ENCODE data around the gene H2AZ2.
"Not testable (repeated sequence)": the region's sequence is repeated elsewhere in the genome, so short reads cannot be mapped to it uniquely, and the experiment has no call there.

The H2AZ2 gene

DNA sequence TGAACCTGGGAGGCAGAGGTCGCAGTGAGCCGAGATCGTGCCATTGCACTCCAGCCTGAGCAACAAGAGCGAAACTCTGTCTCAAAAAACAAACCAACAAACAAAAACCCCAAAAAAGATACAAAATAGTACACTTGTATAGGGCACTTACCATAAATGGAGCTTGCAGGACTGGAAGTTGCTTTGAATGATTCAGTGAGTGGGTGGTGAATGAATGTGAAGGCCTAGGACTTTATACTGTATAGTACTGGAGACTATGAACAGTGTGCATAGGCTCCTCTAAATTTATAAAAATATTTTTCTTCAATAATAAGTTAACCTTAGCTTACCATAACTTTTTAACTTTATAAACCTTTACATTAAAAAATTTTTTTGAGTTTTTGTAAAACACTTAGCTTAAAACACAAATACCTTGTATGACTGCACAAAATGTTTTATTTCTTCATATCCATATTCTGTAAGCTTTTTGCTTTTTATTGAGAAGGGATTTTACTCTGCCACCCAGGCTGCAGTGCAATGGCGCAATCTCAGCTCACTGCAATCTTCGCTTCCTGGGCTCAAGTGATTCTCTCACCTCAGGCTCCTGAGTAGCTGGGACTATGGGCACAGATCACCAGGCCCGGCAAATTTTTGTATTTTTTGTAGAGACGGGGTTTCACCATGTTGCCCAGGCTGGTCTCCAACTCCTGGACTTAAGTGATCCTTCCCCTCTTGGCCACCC is 6.9 kb upstream of the H2AZ2 start:
- no peak for DNase-seq (ENCODE audit: low read depth in 1 of 2, low spot score in 1 of 2)
- no peak for TF ChIP-seq JUND (IDR thresholded peaks at IDR 0.05; ENCODE audit: low read depth)
- in situ Hi-C loops (cut with HindIII; ENCODE audit: low pct_unique_long_range_greater_than_20kb, low sequenced_read_pairs), result no loop called here

DNA sequence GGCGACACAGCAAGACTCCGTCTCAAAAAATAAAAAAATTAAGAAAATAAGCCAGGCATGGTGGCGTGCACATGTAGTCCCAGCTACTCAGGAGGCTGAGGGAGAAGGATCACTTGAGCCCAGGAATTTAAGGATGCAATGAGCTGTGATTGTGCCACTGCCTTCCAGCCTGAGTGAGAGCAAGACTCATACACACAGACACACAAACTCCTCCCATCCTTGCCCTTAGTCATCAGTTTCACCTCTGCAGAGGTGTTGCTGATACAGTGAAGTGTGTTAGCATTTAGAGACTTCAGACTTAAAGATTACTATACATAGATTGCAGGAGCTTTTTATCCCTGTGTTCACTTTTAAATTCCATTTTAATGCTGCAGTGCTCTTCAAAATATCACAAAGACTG is 5.5 kb upstream of the H2AZ2 start:
- in situ Hi-C loops (cut with HindIII; ENCODE audit: low pct_unique_long_range_greater_than_20kb, low sequenced_read_pairs), result no loop called here
- DNase-seq (ENCODE audit: low read depth in 1 of 2, low spot score in 1 of 2), result no peak
- TF ChIP-seq JUND (IDR thresholded peaks at IDR 0.05; ENCODE audit: low read depth), result no peak

DNA sequence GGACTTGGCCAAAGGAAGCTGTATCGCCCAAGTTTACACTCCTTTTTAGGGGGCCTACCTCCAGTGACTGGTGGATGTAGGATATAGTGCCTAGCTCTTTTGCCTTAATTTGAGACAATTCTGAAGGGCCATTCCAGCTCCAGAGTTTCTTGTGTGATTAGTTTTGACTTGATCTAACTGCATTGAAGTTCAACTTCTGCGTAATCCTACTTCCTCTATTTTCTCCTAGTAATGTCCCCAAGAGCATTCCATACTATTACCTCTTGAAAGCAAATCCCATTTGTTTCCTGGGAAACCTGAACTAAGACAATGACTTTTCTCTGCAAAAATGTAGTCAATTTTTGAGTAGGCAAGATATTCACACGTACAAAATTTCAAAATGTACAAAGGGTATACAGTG is 4.7 kb upstream of the H2AZ2 start:
- DNase-seq (ENCODE audit: low read depth in 1 of 2, low spot score in 1 of 2), result no peak
- TF ChIP-seq JUND (IDR thresholded peaks at IDR 0.05; ENCODE audit: low read depth), result no peak
- in situ Hi-C loops (cut with HindIII; ENCODE audit: low pct_unique_long_range_greater_than_20kb, low sequenced_read_pairs), result no loop called here

DNA sequence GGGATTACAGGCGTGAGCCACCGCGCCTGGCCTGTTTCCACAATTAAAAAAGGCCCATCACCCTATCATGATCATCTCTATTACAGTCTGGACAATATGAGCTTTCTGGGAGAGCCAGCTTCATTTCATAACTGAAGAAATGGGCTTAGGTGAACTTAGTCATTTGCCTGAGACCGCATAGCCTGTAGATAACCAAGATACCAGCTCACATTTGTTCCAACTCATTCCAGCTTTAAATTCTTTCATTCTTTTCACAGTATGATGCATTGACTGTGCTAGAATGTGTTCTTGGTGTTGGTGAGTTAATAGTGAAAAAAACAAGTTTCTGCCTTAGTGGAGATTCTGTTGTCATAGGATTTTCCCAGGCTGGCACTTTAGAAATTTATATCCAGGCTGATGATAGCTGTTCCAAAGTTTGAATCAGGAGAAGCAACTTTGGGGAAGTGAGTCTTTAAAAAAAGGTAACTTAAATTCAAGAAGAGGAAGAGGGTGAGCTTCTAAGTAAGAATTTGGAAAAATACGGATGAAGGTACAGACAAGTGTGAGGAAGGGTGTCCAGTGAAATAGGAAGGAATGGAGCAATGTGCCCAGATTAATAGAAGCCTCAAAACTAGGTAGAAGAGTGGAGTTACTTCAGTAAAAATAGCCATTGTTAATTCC is 2.1 kb upstream of the H2AZ2 start:
- in situ Hi-C loops (cut with HindIII; ENCODE audit: low pct_unique_long_range_greater_than_20kb, low sequenced_read_pairs), result no loop called here
- no peak for TF ChIP-seq JUND (IDR thresholded peaks at IDR 0.05; ENCODE audit: low read depth)
- no peak for DNase-seq (ENCODE audit: low read depth in 1 of 2, low spot score in 1 of 2)

DNA sequence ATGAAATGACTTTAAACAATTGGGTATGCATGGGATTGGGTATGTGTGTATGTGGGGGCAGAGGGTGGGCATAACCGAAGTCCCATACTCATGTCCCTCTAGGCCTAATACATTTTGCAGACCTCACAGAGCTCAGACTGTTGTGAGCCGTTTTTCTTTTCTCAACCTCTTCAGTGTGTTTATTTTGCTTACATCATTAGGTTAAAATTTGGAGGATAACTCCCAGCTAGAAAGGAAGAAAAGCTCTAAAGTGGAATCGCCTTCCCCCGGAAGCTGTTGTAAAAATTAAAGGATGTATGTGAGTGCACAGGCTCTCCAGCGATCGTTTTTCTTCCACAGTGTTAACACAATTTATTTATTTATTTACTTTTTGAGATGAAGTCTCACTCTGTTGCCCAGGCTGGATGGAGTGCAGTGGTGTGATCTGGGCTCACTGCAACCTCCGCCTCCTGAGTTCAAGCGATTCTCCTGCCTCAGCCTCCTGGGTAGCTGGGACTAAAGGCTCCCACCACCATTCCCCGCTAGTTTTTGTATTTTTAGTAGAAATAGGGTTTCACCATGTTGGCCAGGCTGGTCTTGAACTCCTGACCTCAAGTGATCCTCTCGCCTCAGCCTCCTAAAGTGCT is 1.5 kb upstream of the H2AZ2 start:
- in situ Hi-C loops (cut with HindIII; ENCODE audit: low pct_unique_long_range_greater_than_20kb, low sequenced_read_pairs), result no loop called here
- TF ChIP-seq JUND (IDR thresholded peaks at IDR 0.05; ENCODE audit: low read depth), result no peak
- DNase-seq (ENCODE audit: low read depth in 1 of 2, low spot score in 1 of 2), result no peak

DNA sequence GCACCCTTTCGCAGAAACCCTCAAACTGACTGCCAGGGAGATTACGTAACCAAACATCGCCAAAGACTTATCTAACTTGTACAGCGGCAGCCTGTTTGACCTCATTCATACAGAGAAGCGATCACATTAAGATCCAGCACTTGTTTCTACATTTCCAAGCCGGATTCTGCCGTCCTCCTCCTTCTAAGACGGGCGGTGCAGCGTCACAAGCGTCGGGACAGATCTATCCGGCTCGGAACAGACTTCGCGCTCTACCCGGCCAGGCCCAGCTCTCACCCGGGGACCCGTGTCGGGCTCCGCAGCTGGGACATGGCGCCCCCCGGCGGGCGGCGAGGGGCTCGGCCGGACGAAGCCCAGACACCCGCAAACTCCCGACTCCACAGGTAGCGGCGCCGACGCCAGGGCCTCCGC is 373 bp downstream of the H2AZ2 start:
- in situ Hi-C loops (cut with HindIII; ENCODE audit: low pct_unique_long_range_greater_than_20kb, low sequenced_read_pairs), result no loop called here
- no peak for TF ChIP-seq JUND (IDR thresholded peaks at IDR 0.05; ENCODE audit: low read depth)

DNA sequence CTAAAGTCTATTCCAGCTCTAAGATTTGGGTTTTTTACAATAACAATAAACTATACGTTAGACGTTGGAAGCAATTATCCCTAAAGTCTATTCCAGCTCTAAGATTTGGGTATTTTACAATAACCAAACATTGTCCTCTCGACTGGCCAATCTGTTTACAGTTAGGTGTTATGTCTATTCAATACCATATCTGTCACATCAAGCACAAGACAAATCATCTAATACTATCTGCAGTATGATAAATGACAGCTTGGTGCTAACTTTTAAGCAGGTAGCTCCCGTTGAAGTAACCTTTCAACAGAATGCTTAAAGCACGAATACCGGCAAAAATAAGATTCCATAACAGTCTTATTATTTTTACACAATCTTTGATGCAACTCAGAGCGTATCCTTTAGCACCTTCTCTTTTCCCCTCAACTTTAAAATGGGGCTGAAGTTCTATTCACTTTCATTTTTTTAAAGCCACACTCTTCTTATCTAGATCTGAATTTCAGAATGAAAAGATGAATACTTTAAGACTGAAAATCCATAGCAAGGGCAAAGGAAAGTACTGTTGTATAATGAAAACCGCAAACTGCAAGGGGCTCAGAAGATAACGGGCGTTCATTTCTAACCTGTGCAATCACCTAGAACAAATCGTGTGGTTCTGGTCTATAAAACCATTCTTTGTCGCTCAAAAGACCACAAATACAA is 925 bp downstream of the H2AZ2 start:
- in situ Hi-C loops (cut with HindIII; ENCODE audit: low pct_unique_long_range_greater_than_20kb, low sequenced_read_pairs), result no loop called here
- no peak for DNase-seq (ENCODE audit: low read depth in 1 of 2, low spot score in 1 of 2)
- TF ChIP-seq JUND (IDR thresholded peaks at IDR 0.05; ENCODE audit: low read depth), result no peak

More for the DNA sequence above, 373 bp downstream of the H2AZ2 start:
- peak; percentile 87 to 89 for DNase-seq (ENCODE audit: low read depth in 1 of 2, low spot score in 1 of 2)

DNA sequence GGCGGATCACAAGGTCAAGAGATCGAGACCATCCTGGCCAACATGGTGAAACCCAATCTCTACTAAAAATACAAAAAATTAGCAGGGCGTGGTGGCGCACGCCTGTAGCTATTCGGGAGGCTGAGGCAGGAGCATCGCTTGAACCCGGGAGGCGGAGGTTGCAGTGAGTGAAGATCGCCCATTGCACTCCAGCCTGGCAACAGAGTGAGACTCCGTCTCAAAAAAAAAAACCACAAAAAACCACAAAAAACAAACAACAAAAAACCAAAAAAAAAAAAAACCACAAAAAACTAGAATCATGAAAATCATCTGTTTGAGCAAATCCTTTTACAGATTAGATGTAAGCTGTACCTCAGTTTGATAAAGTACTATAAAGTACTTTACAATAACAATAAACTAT is 1.5 kb downstream of the H2AZ2 start:
- in situ Hi-C loops (cut with HindIII; ENCODE audit: low pct_unique_long_range_greater_than_20kb, low sequenced_read_pairs); DNase-seq (ENCODE audit: low read depth in 1 of 2, low spot score in 1 of 2): not testable (repeated sequence)

DNA sequence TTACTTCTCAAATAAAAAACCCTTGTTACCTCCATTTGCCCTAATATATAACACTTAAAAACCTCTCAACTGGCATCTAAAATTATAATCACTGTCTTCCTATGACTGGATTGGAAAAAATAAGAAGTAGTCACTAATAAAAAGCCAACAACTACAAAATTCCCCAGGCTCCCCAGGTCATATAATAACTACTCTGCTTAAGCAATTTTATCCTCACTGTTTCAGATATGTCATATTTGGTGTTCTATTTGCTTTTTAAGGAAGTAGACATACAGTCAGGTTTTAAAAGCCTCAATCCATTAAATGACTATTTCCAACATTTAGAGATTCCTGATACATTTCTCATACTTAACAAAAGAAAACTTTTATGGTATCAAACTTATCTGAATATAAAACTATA is 2.4 kb downstream of the H2AZ2 start:
- no peak for DNase-seq (ENCODE audit: low read depth in 1 of 2, low spot score in 1 of 2)
- TF ChIP-seq JUND (IDR thresholded peaks at IDR 0.05; ENCODE audit: low read depth), result no peak
- in situ Hi-C loops (cut with HindIII; ENCODE audit: low pct_unique_long_range_greater_than_20kb, low sequenced_read_pairs), result no loop called here

DNA sequence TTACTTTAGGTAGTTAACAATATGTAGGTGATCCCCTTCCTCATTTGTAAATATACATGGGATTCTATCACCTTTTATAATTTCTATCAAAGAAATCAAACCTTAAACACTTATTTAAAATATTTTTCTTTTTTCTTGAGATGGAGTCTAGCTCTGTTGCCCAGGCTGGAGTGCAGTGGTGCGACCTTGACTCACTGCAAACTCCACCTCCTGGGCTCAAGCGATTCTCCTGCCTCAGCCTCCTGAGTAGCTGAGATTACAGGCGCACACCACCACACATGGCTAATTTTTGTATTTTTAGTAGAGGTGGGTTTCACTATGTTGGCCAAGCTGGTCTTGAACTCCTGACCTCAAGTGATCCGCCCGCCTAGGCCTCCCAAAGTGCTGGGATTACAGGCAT is 4.4 kb downstream of the H2AZ2 start:
- in situ Hi-C loops (cut with HindIII; ENCODE audit: low pct_unique_long_range_greater_than_20kb, low sequenced_read_pairs); DNase-seq (ENCODE audit: low read depth in 1 of 2, low spot score in 1 of 2): not testable (repeated sequence)

DNA sequence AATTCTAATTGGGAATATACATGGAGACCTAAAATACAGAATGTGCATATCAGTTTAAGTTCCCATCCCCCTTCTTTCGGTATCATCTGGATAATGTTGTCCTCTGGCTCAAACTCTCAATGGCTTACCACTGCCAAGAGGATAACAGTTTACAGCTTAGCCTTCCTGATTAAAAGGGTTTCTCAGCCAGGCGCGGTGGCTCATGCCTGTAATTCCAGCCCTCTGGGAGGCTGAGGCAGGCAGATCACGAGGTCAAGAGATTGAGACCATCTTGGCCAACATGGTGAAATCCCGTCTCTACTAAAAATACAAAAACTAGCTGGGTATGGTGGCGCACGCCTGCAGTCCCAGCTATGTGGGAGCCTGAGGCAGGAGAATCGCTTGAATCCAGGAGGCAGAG is 5.2 kb downstream of the H2AZ2 start:
- DNase-seq (ENCODE audit: low read depth in 1 of 2, low spot score in 1 of 2); in situ Hi-C loops (cut with HindIII; ENCODE audit: low pct_unique_long_range_greater_than_20kb, low sequenced_read_pairs): not testable (repeated sequence)

DNA sequence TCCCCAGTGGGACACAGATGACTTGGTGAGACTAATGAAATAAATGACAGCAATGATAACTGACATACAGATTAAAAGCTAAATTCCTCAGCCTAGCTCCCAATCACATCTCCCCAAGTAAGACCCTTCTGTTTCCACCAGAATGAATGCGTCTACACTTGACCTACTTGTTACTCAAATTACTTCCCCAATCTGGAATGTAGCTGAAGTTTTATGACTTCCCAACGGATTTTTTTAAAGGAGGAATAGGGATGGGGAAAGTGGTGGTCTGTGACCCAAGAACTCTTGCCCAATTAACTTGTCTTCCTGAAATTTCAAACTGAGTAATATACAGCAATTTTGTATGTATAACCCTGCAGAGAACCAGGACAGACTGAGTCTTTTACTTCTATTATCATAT is 9.1 kb downstream of the H2AZ2 start:
- DNase-seq (ENCODE audit: low read depth in 1 of 2, low spot score in 1 of 2), result no peak
- TF ChIP-seq JUND (IDR thresholded peaks at IDR 0.05; ENCODE audit: low read depth), result no peak
- in situ Hi-C loops (cut with HindIII; ENCODE audit: low pct_unique_long_range_greater_than_20kb, low sequenced_read_pairs), result no loop called here

DNA sequence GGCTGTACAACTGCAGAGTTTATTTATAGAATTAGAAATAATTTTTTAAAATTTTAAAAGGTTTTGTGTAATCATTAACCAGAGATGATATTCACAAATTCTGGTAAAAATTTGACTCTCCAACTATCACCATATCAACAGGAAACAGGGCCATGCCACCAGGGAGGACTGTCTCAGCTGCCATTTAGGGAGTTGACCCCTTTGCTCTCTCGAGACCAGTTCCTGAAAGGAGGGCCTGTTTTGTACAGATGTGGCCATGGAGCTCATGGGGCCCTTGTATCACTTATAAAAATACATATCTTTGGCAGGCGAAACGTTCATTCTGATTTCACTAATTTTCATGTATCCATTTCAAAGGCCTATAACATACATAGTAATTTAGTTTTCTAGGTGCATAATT is 20.3 kb downstream of the H2AZ2 start:
- in situ Hi-C loops (cut with HindIII; ENCODE audit: low pct_unique_long_range_greater_than_20kb, low sequenced_read_pairs), result no loop called here
- TF ChIP-seq JUND (IDR thresholded peaks at IDR 0.05; ENCODE audit: low read depth), result no peak
- DNase-seq (ENCODE audit: low read depth in 1 of 2, low spot score in 1 of 2), result no peak
